ENCODE measurements around the gene NSMCE3.

DNA sequence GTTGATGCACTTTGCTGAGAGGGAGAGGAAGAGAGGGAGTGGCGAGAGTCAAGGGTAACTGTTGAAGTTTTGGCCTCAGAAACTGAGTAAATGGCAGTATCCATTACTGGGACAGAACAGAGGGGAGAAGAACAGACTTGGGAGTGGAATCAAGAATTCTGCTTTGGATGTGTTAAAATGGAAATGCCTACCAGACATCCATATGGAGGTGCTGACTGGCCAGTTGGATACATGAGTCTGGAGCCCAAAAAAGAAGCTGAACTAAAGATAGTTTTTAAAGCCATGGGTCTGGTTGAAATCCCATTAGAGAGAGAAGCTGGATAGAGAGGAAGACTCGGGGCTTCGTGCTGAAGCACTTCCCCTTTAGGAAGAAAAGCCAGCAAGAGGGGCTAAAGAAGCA is 35.9 kb upstream of the NSMCE3 start:
- TF ChIP-seq, protein P1, sequence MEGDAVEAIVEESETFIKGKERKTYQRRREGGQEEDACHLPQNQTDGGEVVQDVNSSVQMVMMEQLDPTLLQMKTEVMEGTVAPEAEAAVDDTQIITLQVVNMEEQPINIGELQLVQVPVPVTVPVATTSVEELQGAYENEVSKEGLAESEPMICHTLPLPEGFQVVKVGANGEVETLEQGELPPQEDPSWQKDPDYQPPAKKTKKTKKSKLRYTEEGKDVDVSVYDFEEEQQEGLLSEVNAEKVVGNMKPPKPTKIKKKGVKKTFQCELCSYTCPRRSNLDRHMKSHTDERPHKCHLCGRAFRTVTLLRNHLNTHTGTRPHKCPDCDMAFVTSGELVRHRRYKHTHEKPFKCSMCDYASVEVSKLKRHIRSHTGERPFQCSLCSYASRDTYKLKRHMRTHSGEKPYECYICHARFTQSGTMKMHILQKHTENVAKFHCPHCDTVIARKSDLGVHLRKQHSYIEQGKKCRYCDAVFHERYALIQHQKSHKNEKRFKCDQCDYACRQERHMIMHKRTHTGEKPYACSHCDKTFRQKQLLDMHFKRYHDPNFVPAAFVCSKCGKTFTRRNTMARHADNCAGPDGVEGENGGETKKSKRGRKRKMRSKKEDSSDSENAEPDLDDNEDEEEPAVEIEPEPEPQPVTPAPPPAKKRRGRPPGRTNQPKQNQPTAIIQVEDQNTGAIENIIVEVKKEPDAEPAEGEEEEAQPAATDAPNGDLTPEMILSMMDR (conservative IDR thresholded peaks at IDR 0.05; ENCODE audit: low read depth, low read length) = no peak
- TF ChIP-seq EZH2 (IDR thresholded peaks at IDR 0.05; ENCODE audit: low read length, unreplicated experiment) (no peak), EZH2phosphoT487 (IDR thresholded peaks at IDR 0.05; ENCODE audit: borderline replicate concordance, low read length) (no peak)
